OCI-LY7 (cell line): ENCODE measurements around the gene ZDHHC13.

ENCODE experiments used
- EZH2phosphoT487 ChIP-seq: fragments of 200-600 bp; sonication (generic); IDR thresholded peaks from 2 replicates; pipeline ENCODE4 v1.6.1; 2018; ENCODE audit warnings: low read depth, borderline replicate concordance, mild to moderate bottlenecking, mixed run types, antibody characterized with exemption, low read length, moderate library complexity, mixed read lengths
- TF ChIP-seq, protein P1 (sequence below): fragments of 200-600 bp; sonication (generic); conservative IDR thresholded peaks from 2 replicates; pipeline ENCODE4 v1.5.1; 2014; ENCODE audit warnings: mild to moderate bottlenecking, antibody characterized with exemption, low read length, moderate library complexity, mixed read lengths

DNA sequence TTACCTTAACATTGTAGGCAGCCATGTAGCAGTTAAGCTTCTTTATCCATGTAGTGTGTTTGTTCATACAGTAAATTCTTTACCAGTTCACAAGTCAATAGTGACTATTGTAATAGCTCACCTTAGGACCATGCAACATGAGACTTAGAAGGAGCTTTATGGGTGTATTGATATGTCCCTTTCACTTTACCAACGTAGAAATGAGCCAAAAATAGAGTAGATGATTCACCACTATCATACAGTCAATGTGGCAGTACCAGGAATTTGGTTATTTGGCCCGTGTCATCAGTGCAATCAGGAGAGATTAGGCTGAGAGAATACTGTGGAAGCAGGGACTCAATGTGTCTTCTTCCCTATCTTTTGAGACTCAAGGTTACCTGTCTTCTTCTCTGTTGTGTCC lies 4.7 kb downstream of the ZDHHC13 start:
- TF ChIP-seq, protein P1, sequence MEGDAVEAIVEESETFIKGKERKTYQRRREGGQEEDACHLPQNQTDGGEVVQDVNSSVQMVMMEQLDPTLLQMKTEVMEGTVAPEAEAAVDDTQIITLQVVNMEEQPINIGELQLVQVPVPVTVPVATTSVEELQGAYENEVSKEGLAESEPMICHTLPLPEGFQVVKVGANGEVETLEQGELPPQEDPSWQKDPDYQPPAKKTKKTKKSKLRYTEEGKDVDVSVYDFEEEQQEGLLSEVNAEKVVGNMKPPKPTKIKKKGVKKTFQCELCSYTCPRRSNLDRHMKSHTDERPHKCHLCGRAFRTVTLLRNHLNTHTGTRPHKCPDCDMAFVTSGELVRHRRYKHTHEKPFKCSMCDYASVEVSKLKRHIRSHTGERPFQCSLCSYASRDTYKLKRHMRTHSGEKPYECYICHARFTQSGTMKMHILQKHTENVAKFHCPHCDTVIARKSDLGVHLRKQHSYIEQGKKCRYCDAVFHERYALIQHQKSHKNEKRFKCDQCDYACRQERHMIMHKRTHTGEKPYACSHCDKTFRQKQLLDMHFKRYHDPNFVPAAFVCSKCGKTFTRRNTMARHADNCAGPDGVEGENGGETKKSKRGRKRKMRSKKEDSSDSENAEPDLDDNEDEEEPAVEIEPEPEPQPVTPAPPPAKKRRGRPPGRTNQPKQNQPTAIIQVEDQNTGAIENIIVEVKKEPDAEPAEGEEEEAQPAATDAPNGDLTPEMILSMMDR = no peak
- no peak for TF ChIP-seq EZH2phosphoT487
